ENCODE measurements around the gene OR4E2.

DNA sequence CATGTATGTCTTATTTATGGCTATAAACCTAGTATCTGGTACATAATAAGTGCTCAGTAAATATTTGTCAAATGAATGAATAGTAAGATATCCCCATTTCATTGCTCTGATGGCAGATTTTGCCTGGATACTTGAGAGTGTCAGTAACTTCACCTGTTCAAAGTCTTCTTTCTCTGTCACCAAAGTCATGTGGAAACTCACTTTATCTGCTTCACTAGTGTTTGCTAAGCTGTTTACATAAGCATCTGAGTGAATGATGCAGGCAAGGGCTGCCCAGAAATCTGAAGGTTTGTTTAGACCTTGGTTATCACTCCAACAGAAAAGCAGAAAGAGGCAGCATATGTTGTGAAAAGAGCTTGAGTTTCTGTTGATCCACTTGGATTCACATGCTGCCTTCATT, 15.6 kb downstream of the OR4E2 start:
- TF ChIP-seq, protein P1, sequence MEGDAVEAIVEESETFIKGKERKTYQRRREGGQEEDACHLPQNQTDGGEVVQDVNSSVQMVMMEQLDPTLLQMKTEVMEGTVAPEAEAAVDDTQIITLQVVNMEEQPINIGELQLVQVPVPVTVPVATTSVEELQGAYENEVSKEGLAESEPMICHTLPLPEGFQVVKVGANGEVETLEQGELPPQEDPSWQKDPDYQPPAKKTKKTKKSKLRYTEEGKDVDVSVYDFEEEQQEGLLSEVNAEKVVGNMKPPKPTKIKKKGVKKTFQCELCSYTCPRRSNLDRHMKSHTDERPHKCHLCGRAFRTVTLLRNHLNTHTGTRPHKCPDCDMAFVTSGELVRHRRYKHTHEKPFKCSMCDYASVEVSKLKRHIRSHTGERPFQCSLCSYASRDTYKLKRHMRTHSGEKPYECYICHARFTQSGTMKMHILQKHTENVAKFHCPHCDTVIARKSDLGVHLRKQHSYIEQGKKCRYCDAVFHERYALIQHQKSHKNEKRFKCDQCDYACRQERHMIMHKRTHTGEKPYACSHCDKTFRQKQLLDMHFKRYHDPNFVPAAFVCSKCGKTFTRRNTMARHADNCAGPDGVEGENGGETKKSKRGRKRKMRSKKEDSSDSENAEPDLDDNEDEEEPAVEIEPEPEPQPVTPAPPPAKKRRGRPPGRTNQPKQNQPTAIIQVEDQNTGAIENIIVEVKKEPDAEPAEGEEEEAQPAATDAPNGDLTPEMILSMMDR (conservative IDR thresholded peaks at IDR 0.05; ENCODE audit: low read length) = no peak
- TF ChIP-seq EZH2phosphoT487 (IDR thresholded peaks at IDR 0.05; ENCODE audit: borderline replicate concordance, low read depth, low read length) = no peak
